GM23338 (cell line): ENCODE results near the gene RPS15. TPM values are rescaled to one million over a fixed set of nuclear protein-coding genes. Genes with fewer than 3 reads are reported as not detected.

Experiments used
- CREB1 ChIP-seq: fragments of 250-450 bp; sonication (Bioruptor Pico); IDR thresholded peaks from 2 replicates; pipeline ENCODE4 v1.5.0; 2020; ENCODE audit warnings: low read depth, mild to moderate bottlenecking, moderate library complexity
- ETS1 ChIP-seq: IDR thresholded peaks from 2 replicates; pipeline ENCODE4 v1.6.1; 2016; ENCODE audit warnings: antibody characterized with exemption
- EZH2 ChIP-seq: fragments of 200-600 bp; sonication (generic); IDR thresholded peaks from one replicate; pipeline ENCODE4 v1.8.0; 2017; ENCODE audit warnings: antibody characterized with exemption, mild to moderate bottlenecking, low read depth; ENCODE audit not compliant: unreplicated experiment
- NANOG ChIP-seq: IDR thresholded peaks from 2 replicates; pipeline ENCODE4 v1.6.1; 2016; ENCODE audit warnings: antibody characterized with exemption, borderline replicate concordance
- STAT1 ChIP-seq: IDR thresholded peaks from one replicate; pipeline ENCODE4 v1.6.1; 2016; ENCODE audit warnings: antibody characterized with exemption; ENCODE audit not compliant: unreplicated experiment
- ZNF114 ChIP-seq: fragments of 250-450 bp; sonication (Bioruptor Pico); IDR thresholded peaks from 2 replicates; pipeline ENCODE4 v1.5.0; 2020; ENCODE audit warnings: mild to moderate bottlenecking, moderate library complexity
- ZNF331 ChIP-seq: fragments of 250-450 bp; sonication (Bioruptor Pico); IDR thresholded peaks from 2 replicates; pipeline ENCODE4 v1.5.0; 2020; ENCODE audit warnings: low read depth, mild to moderate bottlenecking, moderate library complexity
- polyA plus RNA-seq: library from polyadenylated mRNA; unstranded; fragments of >200 nt; fragmentation: Nextera tagmentation; extraction: Ambion mirVana; gene quantifications from 2 replicates; pipeline ENCODE4 v1.2.1, GENCODE V29; 2016
- total RNA-seq: library from RNA; depleted of rRNA; stranded (reverse); fragments of >200 nt; shearing (Covaris generic); gene quantifications from 2 replicates; pipeline ENCODE4 v1.2.3, GENCODE V29; 2014
- TF ChIP-seq, protein P1 (sequence below): fragments of 250-450 bp; sonication (Bioruptor Pico); IDR thresholded peaks from 2 replicates; pipeline ENCODE4 v1.5.0; 2020; ENCODE audit warnings: mild to moderate bottlenecking, moderate library complexity

The RPS15 gene
- total and polyA plus RNA-seq, 2 experiments from 2014 or later: 2,953 to 3,861 TPM

GRCh38 chr19:1453525-1454364, 15.5 kb downstream of the RPS15 start (continued):
- TF ChIP-seq, protein P1, sequence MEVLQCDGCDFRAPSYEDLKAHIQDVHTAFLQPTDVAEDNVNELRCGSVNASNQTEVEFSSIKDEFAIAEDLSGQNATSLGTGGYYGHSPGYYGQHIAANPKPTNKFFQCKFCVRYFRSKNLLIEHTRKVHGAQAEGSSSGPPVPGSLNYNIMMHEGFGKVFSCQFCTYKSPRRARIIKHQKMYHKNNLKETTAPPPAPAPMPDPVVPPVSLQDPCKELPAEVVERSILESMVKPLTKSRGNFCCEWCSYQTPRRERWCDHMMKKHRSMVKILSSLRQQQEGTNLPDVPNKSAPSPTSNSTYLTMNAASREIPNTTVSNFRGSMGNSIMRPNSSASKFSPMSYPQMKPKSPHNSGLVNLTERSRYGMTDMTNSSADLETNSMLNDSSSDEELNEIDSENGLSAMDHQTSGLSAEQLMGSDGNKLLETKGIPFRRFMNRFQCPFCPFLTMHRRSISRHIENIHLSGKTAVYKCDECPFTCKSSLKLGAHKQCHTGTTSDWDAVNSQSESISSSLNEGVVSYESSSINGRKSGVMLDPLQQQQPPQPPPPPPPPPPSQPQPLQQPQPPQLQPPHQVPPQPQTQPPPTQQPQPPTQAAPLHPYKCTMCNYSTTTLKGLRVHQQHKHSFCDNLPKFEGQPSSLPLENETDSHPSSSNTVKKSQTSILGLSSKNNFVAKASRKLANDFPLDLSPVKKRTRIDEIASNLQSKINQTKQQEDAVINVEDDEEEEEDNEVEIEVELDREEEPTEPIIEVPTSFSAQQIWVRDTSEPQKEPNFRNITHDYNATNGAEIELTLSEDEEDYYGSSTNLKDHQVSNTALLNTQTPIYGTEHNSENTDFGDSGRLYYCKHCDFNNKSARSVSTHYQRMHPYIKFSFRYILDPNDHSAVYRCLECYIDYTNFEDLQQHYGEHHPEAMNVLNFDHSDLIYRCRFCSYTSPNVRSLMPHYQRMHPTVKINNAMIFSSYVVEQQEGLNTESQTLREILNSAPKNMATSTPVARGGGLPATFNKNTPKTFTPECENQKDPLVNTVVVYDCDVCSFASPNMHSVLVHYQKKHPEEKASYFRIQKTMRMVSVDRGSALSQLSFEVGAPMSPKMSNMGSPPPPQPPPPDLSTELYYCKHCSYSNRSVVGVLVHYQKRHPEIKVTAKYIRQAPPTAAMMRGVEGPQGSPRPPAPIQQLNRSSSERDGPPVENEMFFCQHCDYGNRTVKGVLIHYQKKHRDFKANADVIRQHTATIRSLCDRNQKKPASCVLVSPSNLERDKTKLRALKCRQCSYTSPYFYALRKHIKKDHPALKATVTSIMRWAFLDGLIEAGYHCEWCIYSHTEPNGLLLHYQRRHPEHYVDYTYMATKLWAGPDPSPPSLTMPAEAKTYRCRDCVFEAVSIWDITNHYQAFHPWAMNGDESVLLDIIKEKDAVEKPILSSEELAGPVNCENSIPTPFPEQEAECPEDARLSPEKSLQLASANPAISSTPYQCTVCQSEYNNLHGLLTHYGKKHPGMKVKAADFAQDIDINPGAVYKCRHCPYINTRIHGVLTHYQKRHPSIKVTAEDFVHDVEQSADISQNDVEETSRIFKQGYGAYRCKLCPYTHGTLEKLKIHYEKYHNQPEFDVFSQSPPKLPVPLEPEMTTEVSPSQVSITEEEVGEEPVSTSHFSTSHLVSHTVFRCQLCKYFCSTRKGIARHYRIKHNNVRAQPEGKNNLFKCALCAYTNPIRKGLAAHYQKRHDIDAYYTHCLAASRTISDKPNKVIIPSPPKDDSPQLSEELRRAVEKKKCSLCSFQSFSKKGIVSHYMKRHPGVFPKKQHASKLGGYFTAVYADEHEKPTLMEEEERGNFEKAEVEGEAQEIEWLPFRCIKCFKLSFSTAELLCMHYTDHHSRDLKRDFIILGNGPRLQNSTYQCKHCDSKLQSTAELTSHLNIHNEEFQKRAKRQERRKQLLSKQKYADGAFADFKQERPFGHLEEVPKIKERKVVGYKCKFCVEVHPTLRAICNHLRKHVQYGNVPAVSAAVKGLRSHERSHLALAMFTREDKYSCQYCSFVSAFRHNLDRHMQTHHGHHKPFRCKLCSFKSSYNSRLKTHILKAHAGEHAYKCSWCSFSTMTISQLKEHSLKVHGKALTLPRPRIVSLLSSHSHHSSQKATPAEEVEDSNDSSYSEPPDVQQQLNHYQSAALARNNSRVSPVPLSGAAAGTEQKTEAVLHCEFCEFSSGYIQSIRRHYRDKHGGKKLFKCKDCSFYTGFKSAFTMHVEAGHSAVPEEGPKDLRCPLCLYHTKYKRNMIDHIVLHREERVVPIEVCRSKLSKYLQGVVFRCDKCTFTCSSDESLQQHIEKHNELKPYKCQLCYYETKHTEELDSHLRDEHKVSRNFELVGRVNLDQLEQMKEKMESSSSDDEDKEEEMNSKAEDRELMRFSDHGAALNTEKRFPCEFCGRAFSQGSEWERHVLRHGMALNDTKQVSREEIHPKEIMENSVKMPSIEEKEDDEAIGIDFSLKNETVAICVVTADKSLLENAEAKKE (CRISPR knock-in tag): no peak
- TF ChIP-seq STAT1 (no peak), NANOG (no peak), ETS1 (no peak), EZH2 (no peak), CREB1 (CRISPR knock-in tag) (no peak), ZNF114 (CRISPR knock-in tag) (no peak), ZNF331 (CRISPR knock-in tag) (no peak)
